NCI-H1436 treated with DMSO at 0.1 percent for 48 hours (cell line): ENCODE measurements around the gene TAS1R1.

ENCODE experiments used
- DNase-seq: peaks from one replicate; lab custom pipeline; 2025; lab: John Stamatoyannopoulos, UW

The TAS1R1 gene

DNA sequence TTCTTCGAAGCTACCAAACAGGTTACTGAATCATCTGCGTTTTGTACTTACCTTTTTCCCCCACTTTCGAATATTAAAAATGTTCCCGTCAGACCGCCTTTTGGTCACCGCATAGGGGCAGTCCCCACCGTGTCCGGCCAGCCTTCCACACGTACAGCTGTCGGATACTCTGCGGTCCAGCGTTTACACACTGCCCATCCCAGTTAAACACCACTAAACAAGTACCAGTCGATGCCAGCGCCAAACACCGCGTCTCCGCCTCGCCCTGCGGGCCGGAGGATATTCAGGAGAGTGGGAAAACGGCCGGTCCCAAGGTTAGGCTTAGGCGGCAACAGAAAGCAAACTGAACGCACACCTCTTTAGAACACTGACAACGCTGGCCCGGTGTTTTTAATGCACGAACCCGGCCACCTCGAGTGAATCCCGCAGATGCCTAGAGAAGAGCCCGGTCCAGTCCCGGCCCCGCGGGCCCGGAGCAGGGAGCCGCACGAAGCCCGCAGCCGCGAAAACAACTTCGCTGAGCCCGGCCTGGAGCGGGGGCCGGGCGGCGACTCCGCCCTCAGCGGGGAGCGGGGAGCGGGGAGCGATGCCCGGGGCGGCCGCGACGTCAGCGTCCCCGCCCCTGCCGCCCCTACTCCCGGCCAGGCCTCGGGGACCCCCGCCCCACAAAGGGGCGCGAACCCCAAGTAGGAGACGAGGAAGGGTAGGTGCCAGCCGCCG lies 57.7 kb downstream of the TAS1R1 start:
- no peak for DNase-seq

DNA sequence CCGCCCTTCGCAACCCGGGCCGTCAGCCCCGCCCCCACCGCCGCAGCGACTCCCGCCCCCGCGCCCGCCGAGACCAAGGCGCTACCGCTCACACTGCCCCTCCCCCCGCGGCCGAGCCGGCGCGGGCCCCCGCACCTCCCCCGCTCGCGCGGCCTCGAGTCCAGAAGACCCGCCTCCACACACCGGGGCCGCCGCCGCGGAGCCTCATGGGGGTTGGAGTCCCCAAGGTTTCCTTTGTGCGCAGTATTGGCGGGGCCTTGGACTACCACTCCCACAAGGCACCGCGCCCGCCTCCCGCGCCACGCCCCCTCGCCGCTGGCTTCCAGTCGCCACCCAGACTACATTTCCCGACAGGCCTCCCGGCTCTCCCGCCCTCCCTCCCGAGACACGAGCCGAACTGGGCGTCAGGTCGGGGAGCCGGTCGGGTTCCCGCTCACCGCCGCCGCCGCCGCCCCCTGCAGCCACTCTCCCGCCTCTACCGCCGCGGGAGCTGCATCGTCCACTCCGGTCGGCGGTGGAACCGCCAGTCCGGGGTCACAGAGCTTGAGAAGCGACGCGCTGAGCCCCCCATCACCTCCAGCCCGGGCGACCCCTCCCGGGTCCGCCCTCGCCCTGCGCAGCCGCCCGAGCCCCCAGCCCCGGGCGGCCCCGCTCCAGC lies 58.4 kb downstream of the TAS1R1 start, which contains the start of gene PHF13:
TSS of gene PHF13 (plus strand) at position 371 of the 658 bp plus-strand sequence. CDS start 336 bp downstream, outside the sequence.
- peak; percentile 88 for DNase-seq

DNA sequence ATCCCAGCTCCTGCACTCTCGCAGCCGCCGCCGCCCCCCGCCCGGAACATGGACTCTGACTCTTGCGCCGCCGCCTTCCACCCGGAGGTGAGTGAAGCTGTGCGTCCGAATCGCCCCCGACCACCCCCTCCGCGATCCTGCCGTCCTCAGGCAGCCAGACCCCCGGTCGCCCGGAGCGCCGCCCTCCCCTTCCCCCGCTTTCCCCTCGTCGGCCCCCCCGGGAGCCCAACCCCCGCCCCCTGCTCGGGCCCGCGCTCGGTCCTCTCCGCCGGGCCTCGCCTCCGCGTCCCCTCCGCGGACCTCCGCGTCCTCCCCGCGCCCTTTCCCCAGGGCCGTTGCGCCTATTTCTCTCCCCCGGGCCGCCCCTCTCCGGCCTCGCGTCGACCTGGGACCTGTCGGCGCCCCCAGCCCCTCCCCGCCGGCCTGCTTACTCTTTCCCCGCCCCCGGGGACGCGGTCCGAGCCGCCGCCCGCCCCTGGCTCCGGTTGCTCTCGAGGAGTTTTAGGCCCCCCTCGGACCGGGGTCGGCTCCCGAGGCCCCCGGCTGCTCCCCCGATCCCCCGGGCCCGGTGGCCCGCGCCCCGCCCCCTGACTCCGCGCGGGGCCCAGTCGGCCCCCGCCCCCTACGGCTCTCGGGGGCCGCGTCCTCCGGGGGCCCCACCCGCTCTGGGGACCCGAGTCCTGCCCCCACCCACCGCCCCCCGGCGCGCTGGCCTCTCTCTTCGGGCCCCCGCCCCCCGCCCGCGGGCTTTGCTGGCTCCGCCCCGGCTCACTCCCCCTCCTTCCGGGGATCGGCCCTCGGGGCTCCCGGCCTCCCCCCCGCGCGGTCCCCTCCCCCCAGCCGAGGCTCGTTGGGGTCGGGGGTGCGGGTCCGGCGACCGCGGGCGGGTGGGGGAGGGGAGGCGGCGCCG lies 59.2 kb downstream of the TAS1R1 start:
- DNase-seq, result no peak

DNA sequence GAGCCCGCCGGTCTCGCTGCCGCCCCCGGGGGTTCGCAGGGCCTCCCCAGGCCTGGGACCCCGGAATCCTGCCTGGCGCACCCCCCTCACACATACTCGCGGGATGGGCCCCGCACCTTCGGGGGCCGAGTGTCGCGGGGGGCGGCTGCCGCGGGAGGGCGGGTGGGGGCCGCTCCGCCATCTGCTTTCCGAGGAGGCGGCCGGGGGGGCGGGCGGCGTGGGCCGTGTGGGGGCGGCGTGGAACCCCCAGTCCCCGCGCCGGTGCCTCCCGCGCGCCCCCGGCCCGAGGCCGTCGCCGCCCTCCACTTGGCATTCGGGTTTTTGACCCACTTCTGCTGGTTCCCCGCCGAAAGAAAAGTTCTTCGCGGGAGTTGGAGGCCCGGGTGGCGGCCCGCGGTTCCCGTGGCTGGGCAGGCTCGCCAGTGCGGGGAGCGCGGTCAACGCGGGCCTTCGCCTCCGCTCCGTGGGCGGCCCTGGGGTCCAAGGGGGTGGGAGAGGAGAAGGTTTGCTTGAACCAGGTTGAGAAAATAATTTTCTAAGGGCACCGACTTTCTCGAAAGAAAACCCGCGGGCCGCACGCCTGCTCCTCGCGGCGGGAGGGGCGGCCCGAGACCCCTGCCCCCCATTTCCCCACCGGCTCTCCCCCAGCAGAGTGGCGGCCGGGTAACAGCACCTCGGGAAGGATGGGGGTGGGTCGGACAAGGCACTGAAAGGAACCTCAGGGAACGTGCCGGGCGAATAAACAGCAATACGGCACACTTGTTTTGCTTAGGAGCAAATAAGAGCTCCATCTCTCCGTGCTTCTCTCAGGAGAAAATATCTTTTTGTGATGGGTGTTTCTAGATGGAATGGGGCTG lies 60.0 kb downstream of the TAS1R1 start:
- no peak for DNase-seq

DNA sequence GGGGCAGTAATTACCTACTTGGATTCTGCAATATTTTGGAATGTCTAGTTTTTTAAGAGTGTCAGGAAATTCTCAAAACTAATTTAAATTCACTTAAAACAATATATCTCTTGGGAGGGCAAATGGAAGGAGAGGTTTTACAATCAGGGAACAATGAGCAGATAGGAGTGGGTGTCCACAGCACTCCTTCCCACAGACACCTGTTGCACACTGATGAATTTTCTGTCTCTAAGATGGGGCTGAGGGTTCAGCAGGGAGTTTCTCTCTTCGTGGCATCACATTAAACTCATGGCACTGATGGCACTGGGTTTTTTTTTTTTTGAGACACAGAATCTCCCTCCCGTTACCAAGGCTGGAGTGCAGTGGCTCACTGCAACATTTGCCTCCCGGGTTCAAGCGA lies 63.9 kb downstream of the TAS1R1 start:
- DNase-seq, result no peak

- no peak for DNase-seq
Observed at GRCh38 chr1:6621429-6622391, 66.6 kb downstream of the TAS1R1 start.

- no peak for DNase-seq
Observed at GRCh38 chr1:6622396-6623152, 67.5 kb downstream of the TAS1R1 start.

GRCh38 chr1:6623269-6623965 lies 68.3 kb downstream of the TAS1R1 start:
- DNase-seq, result no peak

GRCh38 chr1:6624710-6625583 lies 69.8 kb downstream of the TAS1R1 start, which contains the start of gene THAP3:
TSS of gene THAP3 (plus strand) at chr1:6624868. CDS start at chr1:6625219, 351 bp downstream.
- no peak for DNase-seq

DNA sequence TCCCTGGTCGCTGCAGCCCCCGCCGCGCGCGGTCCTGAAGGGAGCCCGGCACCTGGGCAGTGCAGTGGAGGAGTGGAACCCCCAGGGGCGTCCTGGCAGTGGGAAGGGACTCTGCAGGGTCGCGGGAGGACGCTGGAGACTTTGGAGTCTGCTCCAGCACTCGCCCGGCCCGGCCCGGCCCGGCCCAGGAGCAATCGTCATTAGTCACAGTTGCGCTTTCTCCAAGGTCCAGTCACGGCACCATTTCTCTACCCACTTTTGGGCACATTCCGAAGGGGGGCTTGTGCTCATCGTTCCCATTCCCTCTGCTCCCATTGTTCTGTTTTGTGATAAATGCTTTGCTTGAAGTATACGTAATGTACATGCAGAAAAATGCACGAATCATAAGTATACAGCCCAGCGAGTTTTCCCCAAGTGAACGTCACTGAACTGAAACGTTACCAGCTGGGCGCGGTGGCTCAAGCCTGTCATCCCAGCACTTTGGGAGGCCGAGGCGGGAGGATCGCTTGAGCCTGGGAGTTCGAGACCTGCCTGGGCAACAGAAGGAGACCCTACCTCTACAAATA lies 70.6 kb downstream of the TAS1R1 start:
- no peak for DNase-seq

DNA sequence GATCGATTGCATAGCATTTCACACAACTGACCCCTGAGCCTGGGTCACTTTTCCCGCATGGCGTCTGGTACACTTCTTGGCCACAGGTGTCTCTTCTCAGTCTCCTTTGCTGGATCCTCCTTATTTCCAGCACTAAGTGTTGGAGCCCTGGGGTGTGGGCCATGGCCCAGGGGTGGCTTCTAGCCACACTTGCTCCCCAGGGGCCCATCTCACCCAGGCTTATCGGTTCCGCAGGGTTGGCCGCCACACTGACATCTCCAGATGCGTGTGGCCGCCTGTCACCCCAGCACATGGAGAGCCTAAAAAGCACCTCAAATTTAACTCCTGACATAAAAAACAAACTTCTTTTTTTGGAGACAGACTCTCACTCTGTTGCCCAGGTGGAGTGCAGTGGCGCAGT lies 71.9 kb downstream of the TAS1R1 start:
- DNase-seq, result no peak

GRCh38 chr1:6627841-6628545 lies 72.9 kb downstream of the TAS1R1 start:
- no peak for DNase-seq

- no peak for DNase-seq
Observed at GRCh38 chr1:6628971-6629479, 73.9 kb downstream of the TAS1R1 start.
